PC-9 (cell line): ENCODE measurements around the gene ELAVL3. TPM values are rescaled to one million over a fixed set of nuclear protein-coding genes. Genes with fewer than 3 reads are reported as not detected.
A peak's percentile ranks its signal among the peaks of the same experiment; 100 is the strongest.
"Not testable (repeated sequence)": the region's sequence is repeated elsewhere in the genome, so short reads cannot be mapped to it uniquely, and the experiment has no call there.

Experiments
- BruUV-seq: library from RNA; stranded (reverse); fragments of 400-500 nt; replicated peaks from 2 replicates; lab custom pipeline; 2021; lab: Mats Ljungman, UMichigan
- CTCF ChIA-PET: fragments of 300-600 bp; sonication (Branson Sonifier 250); formaldehyde crosslinking; loops from one replicate; lab custom pipeline; 2022; ENCODE audit warnings: antibody characterized with exemption; lab: Charles Lee
- POLR2A ChIA-PET: fragments of 300-600 bp; sonication (Branson Sonifier 250); formaldehyde crosslinking; loops from one replicate; lab custom pipeline; 2022; ENCODE audit warnings: antibody characterized with exemption; ENCODE audit not compliant: unreplicated experiment; lab: Charles Lee
- DNase-seq, 2 experiments: peaks; one replicate each; pipeline versions ENCODE4 v3.0.0 to v3.0.0-alpha.2; 2015 to 2022; ENCODE audit warnings: mixed read lengths in 1 of 2
- H2AFZ ChIP-seq: fragments of 200-600 bp; sonication (generic); 2 replicates; pipeline ENCODE4 v1.8.1; 2017; ENCODE audit warnings: antibody characterized with exemption
- H3F3A ChIP-seq: fragments of 200-600 bp; sonication (generic); 2 replicates; pipeline ENCODE4 v1.8.1; 2017; ENCODE audit warnings: antibody characterized with exemption, mild to moderate bottlenecking, low read depth; ENCODE audit not compliant: insufficient read depth
- H3K27ac ChIP-seq: fragments of 200-600 bp; sonication (generic); 2 replicates; pipeline ENCODE4 v1.6.1; 2016; ENCODE audit warnings: mixed run types
- H3K27me3 ChIP-seq: fragments of 200-600 bp; sonication (generic); 2 replicates; pipeline ENCODE4 v1.6.1; 2016; ENCODE audit warnings: low read depth, mixed run types; ENCODE audit not compliant: insufficient read depth
- H3K36me3 ChIP-seq: fragments of 200-600 bp; sonication (generic); 2 replicates; pipeline ENCODE4 v1.6.1; 2016; ENCODE audit warnings: low read depth, mixed run types
- H3K4me1 ChIP-seq: fragments of 200-600 bp; sonication (generic); replicated peaks from 2 replicates; pipeline ENCODE4 v1.6.1; 2016; ENCODE audit warnings: mixed run types; ENCODE audit not compliant: insufficient read depth
- H3K4me2 ChIP-seq: fragments of 200-600 bp; sonication (generic); 2 replicates; pipeline ENCODE4 v1.6.1; 2017; ENCODE audit warnings: mixed run types
- H3K4me3 ChIP-seq: fragments of 200-600 bp; sonication (generic); 2 replicates; pipeline ENCODE4 v1.6.1; 2016; ENCODE audit warnings: mixed run types
- H3K79me2 ChIP-seq: fragments of 200-600 bp; sonication (generic); 2 replicates; pipeline ENCODE4 v1.6.1; 2017; ENCODE audit warnings: low read depth, mixed run types
- H3K9me2 ChIP-seq: fragments of 200-600 bp; sonication (generic); 2 replicates; pipeline ENCODE4 v1.8.1; 2017; ENCODE audit warnings: mild to moderate bottlenecking; ENCODE audit not compliant: insufficient read depth
- H3K9me3 ChIP-seq: fragments of 200-600 bp; sonication (generic); 2 replicates; pipeline ENCODE4 v1.8.1; 2016; ENCODE audit warnings: low read depth; ENCODE audit not compliant: insufficient read depth
- H4K20me1 ChIP-seq: fragments of 200-600 bp; sonication (generic); 2 replicates; pipeline ENCODE4 v1.8.1; 2017; ENCODE audit not compliant: insufficient read depth
- EZH2 ChIP-seq: fragments of 200-600 bp; sonication (generic); IDR thresholded peaks from 2 replicates; pipeline ENCODE4 v1.8.0; 2017; ENCODE audit warnings: antibody characterized with exemption, low read depth
- intact Hi-C: fragments of 100-400 bp; cut with micrococcal nuclease; formaldehyde crosslinking; loops from one replicate; pipeline ENCODE4 v1.10.0; 2022; ENCODE audit not compliant: unreplicated experiment
- total RNA-seq: library from RNA; stranded (reverse); gene quantifications from 2 replicates; pipeline ENCODE4 v1.2.3, GENCODE V29; 2021
- TF ChIP-seq, protein P1 (sequence below): fragments of 200-600 bp; sonication (generic); conservative IDR thresholded peaks from 2 replicates; pipeline ENCODE4 v1.6.1; 2017; ENCODE audit warnings: mixed run types, antibody characterized with exemption, mild to moderate bottlenecking, moderate library complexity

The ELAVL3 gene
- total RNA-seq, 1 experiment from 2014 or later: not detected

DNA sequence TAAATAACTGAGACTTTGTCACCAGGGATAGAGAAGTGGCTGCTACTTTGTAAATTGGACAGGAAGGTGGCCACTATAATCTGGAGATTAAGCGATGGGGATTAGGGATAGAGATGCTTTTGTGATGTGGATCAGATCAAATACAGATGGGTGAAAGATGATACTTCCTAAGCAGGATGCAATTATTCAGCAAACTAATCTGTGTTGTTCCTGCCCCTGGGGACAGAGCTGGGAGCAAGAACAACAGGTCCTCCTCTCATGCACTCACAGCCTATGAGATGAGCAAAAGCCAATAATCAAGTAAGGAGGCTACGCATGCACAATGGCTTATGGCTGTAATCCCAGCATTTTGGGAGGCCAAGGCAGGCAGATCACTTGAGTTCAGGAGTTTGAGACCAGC lies 66.3 kb downstream of the ELAVL3 start:
- Histone ChIP-seq H3K79me2 (peaks cover 16% of the 10 kb centered on the region), H3K36me3 (peaks cover 15% of the 10 kb centered on the region), H3F3A (peaks cover 46% of the 10 kb centered on the region), H3K27me3 (no peaks in the 10 kb centered on the region), H3K27ac (no peak overlapping the region), H3K4me3 (no peak overlapping the region), H3K4me2 (no peak overlapping the region), H3K4me1 (peaks cover 8% of the 10 kb centered on the region; the same call in 1 of the 2 replicates), H2AFZ (no peak overlapping the region), H4K20me1 (no peaks in the 10 kb centered on the region), H3K9me3 (no peaks in the 10 kb centered on the region), H3K9me2 (no peaks in the 10 kb centered on the region)
- TF ChIP-seq, protein P1, sequence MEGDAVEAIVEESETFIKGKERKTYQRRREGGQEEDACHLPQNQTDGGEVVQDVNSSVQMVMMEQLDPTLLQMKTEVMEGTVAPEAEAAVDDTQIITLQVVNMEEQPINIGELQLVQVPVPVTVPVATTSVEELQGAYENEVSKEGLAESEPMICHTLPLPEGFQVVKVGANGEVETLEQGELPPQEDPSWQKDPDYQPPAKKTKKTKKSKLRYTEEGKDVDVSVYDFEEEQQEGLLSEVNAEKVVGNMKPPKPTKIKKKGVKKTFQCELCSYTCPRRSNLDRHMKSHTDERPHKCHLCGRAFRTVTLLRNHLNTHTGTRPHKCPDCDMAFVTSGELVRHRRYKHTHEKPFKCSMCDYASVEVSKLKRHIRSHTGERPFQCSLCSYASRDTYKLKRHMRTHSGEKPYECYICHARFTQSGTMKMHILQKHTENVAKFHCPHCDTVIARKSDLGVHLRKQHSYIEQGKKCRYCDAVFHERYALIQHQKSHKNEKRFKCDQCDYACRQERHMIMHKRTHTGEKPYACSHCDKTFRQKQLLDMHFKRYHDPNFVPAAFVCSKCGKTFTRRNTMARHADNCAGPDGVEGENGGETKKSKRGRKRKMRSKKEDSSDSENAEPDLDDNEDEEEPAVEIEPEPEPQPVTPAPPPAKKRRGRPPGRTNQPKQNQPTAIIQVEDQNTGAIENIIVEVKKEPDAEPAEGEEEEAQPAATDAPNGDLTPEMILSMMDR: no peak
- TF ChIP-seq EZH2: no peak
- BruUV-seq: no TSS peak
- POLR2A ChIA-PET: no interaction called here
- intact Hi-C loops: no loop called here
- no peak for DNase-seq
- CTCF ChIA-PET: no interaction called here

DNA sequence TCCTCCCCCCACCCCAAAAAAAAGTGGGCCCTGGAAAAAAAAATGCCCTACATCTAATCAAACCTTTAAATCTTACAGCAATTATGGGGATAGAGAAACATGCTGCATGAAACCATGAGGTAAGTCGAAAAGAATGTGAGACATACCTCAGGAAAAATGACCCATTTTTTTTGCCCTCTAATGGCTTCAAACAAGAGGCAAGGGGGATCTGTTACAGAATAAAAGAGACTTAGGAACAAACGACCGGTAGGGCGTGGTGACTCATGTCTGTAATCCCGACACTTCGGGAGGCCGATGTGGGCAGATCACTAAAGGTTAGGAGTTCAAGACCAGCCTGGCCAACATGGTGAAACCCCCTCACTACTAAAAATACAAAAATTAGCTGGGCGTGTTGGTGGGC lies 70.2 kb downstream of the ELAVL3 start:
- intact Hi-C loops: no loop called here
- CTCF ChIA-PET: no interaction called here
- TF ChIP-seq, protein P1: no peak
- H2AFZ ChIP-seq: no peak overlapping the region
- DNase-seq: peak; percentile 16 to 88
- H3K79me2 ChIP-seq: no peaks in the 10 kb centered on the region
- peaks cover 19% of the 10 kb centered on the region for H3K36me3 ChIP-seq
- no peaks in the 10 kb centered on the region for H3K9me3 ChIP-seq
- peak overlapping the region; percentile 55 for H3K27ac ChIP-seq
- no peaks in the 10 kb centered on the region for H4K20me1 ChIP-seq
- H3F3A ChIP-seq: peaks cover 31% of the 10 kb centered on the region
- POLR2A ChIA-PET: no interaction called here
- no peaks in the 10 kb centered on the region for H3K9me2 ChIP-seq
- no peak overlapping the region for H3K4me2 ChIP-seq
- H3K27me3 ChIP-seq: no peaks in the 10 kb centered on the region
- H3K4me3 ChIP-seq: no peak overlapping the region
- no TSS peak for BruUV-seq
- H3K4me1 ChIP-seq: no peaks in the 10 kb centered on the region

DNA sequence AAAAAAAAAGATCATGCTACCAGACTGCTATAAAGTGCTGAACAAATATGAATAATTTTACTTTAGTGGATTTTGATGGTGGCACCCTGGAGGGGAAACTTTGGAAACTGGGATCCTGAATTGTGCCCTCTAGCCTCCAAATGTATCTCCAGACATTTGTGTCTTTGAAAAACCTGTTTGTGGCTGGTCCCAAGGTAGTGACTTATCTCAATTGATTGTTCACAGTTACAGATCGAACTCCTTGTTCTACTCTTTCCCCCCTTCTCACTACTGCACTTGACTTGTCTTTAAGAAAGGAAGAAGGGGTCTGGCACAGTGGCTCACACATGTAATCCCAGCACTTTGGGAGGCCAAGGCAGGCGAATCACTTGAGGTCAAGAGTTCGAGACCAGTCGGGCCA lies 72.3 kb downstream of the ELAVL3 start:
- no peak overlapping the region for H3K27ac ChIP-seq
- CTCF ChIA-PET: no interaction called here
- no peaks in the 10 kb centered on the region for H3K9me2 ChIP-seq
- no peaks in the 10 kb centered on the region for H3K79me2 ChIP-seq
- H2AFZ ChIP-seq: no peak overlapping the region
- no peaks in the 10 kb centered on the region for H3K9me3 ChIP-seq
- no peak for TF ChIP-seq EZH2
- TF ChIP-seq, protein P1: no peak
- no peaks in the 10 kb centered on the region for H3K4me1 ChIP-seq
- H3K4me3 ChIP-seq: no peak overlapping the region
- peaks cover 27% of the 10 kb centered on the region; the same call in 1 of the 2 replicates for H3F3A ChIP-seq
- POLR2A ChIA-PET: no interaction called here
- no peaks in the 10 kb centered on the region for H4K20me1 ChIP-seq
- H3K27me3 ChIP-seq: no peaks in the 10 kb centered on the region
- H3K36me3 ChIP-seq: peaks cover 13% of the 10 kb centered on the region
- no peak overlapping the region for H3K4me2 ChIP-seq
- BruUV-seq: no TSS peak
- no peak for DNase-seq
- intact Hi-C loops: no loop called here

DNA sequence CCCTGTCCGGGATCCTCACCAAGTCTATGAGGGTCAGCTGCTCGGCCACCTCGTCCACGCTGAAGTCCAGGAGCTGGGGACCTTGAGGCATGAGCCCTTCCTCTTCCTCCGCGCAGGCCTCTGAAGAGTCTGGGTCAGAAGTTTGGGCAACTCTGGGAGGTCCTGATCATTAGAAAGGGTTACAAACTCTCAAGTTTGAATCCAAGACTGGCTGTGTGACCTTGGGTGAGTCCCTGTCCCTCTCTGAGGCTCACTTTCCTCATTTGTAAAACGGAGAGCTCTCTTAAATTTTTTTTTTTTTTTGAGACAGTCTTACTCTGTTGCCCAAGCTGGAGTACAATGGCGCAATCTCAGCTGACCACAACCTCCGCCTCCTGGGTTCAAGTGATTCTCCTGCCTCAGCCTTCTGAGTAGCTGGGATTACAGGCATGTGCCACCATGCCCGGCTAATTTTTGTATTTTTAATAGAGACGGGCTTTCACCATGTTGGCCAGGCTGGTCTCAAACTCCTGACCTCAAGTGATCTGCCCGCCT lies 74.1 kb downstream of the ELAVL3 start:
- intact Hi-C loops: not testable (repeated sequence)

More for the DNA sequence above, 74.1 kb downstream of the ELAVL3 start:
- H3K9me3 ChIP-seq, H3K4me3 ChIP-seq, CTCF ChIA-PET, H3K79me2 ChIP-seq, DNase-seq, H3K4me2 ChIP-seq, H3K27me3 ChIP-seq, H2AFZ ChIP-seq, H4K20me1 ChIP-seq, H3K9me2 ChIP-seq, H3K27ac ChIP-seq, BruUV-seq, H3K4me1 ChIP-seq: not testable (repeated sequence)
- POLR2A ChIA-PET: interaction anchor here (0.6 kb wide), 1 partner anchor 11 kb away, joined by 6 read pairs; no protein-coding TSS in a partner anchor
- peaks cover 13% of the 10 kb centered on the region for H3K36me3 ChIP-seq
- peaks cover 27% of the 10 kb centered on the region; the same call in 1 of the 2 replicates for H3F3A ChIP-seq
